Adrenal gland (tissue), 12 donors: ENCODE results near the gene RETN. TPM values are rescaled to one million over a fixed set of nuclear protein-coding genes. Genes with fewer than 3 reads are reported as not detected.

Experiments
- DNase-seq, 7 donors: peaks; one replicate each; pipeline ENCODE4 v3.0.0-alpha.2; 2019 to 2020
- H3K27ac ChIP-seq, 5 donors: fragments of 200-600 bp; sonication (generic) in 4 of 5; 1 replicate in 3 of 5; 2 replicates in 2 of 5; pipeline versions ENCODE4 v1.5.1 to v1.8.0; 2016 to 2020; ENCODE audit warnings: mild to moderate bottlenecking in 1 of 5
- H3K27me3 ChIP-seq: fragments of 200-600 bp; 2 replicates; pipeline ENCODE4 v1.8.0; 2021
- H3K36me3 ChIP-seq, 2 donors: fragments of 200-600 bp; replicated peaks in 1 of 2; 1 replicate in 1 of 2; 2 replicates in 1 of 2; pipeline versions ENCODE4 v1.5.1 to v1.8.0; 2018 to 2022
- H3K4me1 ChIP-seq, 2 donors: fragments of 200-600 bp; replicated peaks in 1 of 2; 1 replicate in 1 of 2; 2 replicates in 1 of 2; pipeline versions ENCODE4 v1.5.1 to v1.8.0; 2018 to 2021
- H3K4me3 ChIP-seq, 4 donors: fragments of 200-600 bp; sonication (generic) in 3 of 4; one replicate each; pipeline ENCODE4 v1.5.1; 2016 to 2018
- H3K9me3 ChIP-seq, 3 donors: fragments of 200-600 bp; sonication (generic) in 1 of 3; replicated peaks in 1 of 3; 1 replicate in 2 of 3; 2 replicates in 1 of 3; pipeline versions ENCODE4 v1.5.1 to v1.8.0; 2016 to 2021
- CTCF ChIP-seq, 6 experiments: fragments of 450-650 bp in 4 of 6; fragments of 200-600 bp in 2 of 6; sonication (generic) in 1 of 6; IDR thresholded peaks; 1 replicate in 5 of 6; 2 replicates in 1 of 6; pipeline versions ENCODE4 v1.5.1 to v1.8.0; 2016 to 2021; ENCODE audit warnings: antibody characterized with exemption in 6 of 6, mild to moderate bottlenecking in 2 of 6, moderate library complexity in 1 of 6
- POLR2A ChIP-seq, 2 donors: fragments of 450-650 bp; IDR thresholded peaks; one replicate each; pipeline ENCODE4 v1.6.1; 2017; ENCODE audit warnings: antibody characterized with exemption in 2 of 2, mild to moderate bottlenecking in 2 of 2, moderate library complexity in 1 of 2
- WGBS, 4 donors: extraction: QIAGEN DNeasy Blood & Tissue Kit in 2 of 4; methylation state at CpG; one replicate each; pipeline versions ENCODE4 v1.1.5 to v1.1.7; 2013 to 2017; 5-methylcytosine and 5-hydroxymethylcytosine counted together
- intact Hi-C, 2 donors: fragments of 100-400 bp; cut with DNase I; formaldehyde crosslinking; loops; one replicate each; pipeline versions ENCODE4 v1.14.1 to v1.15.0; 2022 to 2023
- polyA plus RNA-seq, 3 donors: library from polyadenylated mRNA; stranded (reverse); fragments of 200-250 nt in 2 of 3; fragments of 350-450 nt in 1 of 3; fragmentation: Illumina TruSeq in 1 of 3; extraction: RNeasy Lipid Tissue Mini Kit (QIAGEN cat#74804) in 1 of 3; gene quantifications; one replicate each; pipeline ENCODE4 v1.2.3, GENCODE V29; 2013 to 2014
- total RNA-seq, 9 donors: library from RNA; depleted of rRNA in 4 of 9; stranded (reverse); fragments of >200 nt in 4 of 9; fragments of 120-200 nt in 1 of 9; fragmentation: NEBNext Ultra II Directional in 1 of 9; extraction: Animal tissue kit (Norgen Biotek cat#: 25700) in 1 of 9; gene quantifications; one replicate each; pipeline versions ENCODE4 v1.1.0 to v1.2.4, GENCODE V29; 2013 to 2023
- donor health status: healthy with polysubstance abuse.
- donor health status: Bipolar disorder and iron deficiency.
- donor health status: DM: yes; HTN: yes; CAD: no.
- donor health status: DM: no; HTN: no; CAD: no.
- donor health status: DM: no; HTN: no; CAD: no.
- donor health status: DM: yes; HTN: yes; CAD: no.

Gene RETN
- total and polyA plus RNA-seq, 12 donors = 0.54 to 42.9 (median 0.78) TPM; not detected in 5

DNA sequence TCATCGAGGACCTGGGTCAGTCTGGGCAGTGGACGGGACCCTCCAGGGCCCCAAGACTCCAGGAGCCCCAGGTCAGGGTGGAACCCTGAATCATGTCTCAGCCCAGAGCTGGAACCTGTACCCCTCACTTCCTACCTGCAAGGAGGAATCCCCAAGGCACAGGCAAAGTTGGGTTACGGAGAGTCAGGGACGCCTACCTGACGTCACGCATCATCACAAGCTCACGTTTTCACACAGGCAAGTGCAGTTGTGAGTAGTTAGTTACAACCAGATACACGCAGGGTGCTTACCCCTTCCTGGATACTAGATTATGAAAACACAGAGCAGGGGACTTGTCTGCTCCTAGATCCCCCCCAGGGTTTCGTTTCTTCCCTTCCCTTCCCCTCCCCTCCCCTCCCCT, 1.9 kb downstream of the RETN start:
- DNase-seq = no peak
- no peak for TF ChIP-seq POLR2A (IDR thresholded peaks at IDR 0.05)
- TF ChIP-seq CTCF (IDR thresholded peaks at IDR 0.05) = no peak
- H3K4me1 ChIP-seq = no peaks in the 10 kb centered on the region
- no peaks in the 10 kb centered on the region for H3K36me3 ChIP-seq
- no peaks in the 10 kb centered on the region for H3K9me3 ChIP-seq
- peaks cover 9% of the 10 kb centered on the region for H3K27me3 ChIP-seq
- intact Hi-C loops = loop anchor here in 1 of 2 donors (10.0 kb wide), 1 partner anchor 316 kb away; no protein-coding TSS in a partner anchor
- no peak overlapping the region for H3K4me3 ChIP-seq
- WGBS, 4 donors = 21 to 29% (median 25%) methylated on average over 4 to 9 of the region's 9 CpGs
- H3K27ac ChIP-seq = no peak overlapping the region

GRCh38 chr19:7672522-7672921, 3.7 kb downstream of the RETN start:
- 32 to 67% (median 47%) methylated on average over 8 to 9 of the region's 9 CpGs for WGBS, 4 donors
- H3K4me1 ChIP-seq = no peaks in the 10 kb centered on the region
- H3K27me3 ChIP-seq = peaks cover 9% of the 10 kb centered on the region
- H3K9me3 ChIP-seq = no peaks in the 10 kb centered on the region
- H3K27ac ChIP-seq = no peak overlapping the region
- no peak for DNase-seq
- intact Hi-C loops = loop anchor here in 1 of 2 donors (10.0 kb wide), 1 partner anchor 318 kb away; no protein-coding TSS in a partner anchor
- no peak overlapping the region for H3K4me3 ChIP-seq
- H3K36me3 ChIP-seq = no peaks in the 10 kb centered on the region
- TF ChIP-seq CTCF (IDR thresholded peaks at IDR 0.05) (no peak), POLR2A (IDR thresholded peaks at IDR 0.05) (no peak)

DNA sequence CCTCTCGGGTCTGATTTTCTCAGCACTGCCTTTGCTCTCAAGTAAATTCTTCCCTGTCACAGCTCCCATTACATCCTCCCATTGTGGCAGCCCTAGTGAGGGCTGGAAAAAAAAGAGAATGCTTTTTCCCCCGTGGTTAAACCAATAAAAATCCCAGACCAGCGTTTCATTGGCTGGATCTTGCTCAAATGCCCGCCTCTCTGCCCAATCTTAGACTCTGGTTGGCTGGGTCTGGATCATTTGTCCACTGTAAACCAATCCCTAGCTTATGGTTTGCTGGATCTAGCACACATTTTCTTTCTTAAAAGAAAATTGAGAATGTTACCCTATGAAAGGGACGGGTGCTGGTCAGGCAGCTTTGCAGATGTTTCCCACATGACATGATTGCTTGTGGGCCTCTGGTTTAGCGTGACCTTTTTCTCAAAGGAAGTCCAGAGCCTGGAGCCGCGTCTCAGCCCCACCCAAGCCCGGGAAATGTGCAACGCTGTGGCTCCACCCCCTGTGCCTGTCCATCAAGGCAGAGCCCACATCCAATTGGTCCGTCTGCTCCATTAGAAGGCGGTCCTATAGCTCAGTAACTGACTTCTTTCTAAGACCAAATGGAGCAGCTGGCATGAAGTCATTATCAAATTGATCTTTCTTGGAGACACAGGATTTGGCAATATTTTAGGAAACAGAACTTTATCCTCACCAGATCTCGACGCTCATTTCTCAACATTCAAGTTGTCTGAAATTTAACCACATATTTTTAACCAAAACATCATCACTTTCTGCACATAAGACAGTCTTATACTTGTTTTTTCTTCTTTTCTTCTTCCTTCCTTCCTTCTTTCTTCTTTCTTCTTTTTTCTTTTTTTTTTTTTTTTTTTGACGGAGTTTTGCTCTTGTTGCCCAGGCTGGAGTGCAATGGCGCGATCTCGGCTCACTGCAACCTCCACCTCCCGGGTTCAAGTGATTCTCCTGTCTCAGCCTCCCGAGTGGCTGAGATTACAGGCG, 5.5 kb downstream of the RETN start:
- no peak overlapping the region for H3K4me3 ChIP-seq
- no peaks in the 10 kb centered on the region for H3K9me3 ChIP-seq
- intact Hi-C loops = loop anchor here (5.0 to 10.0 kb wide), 2 partner anchors 107 to 320 kb away; no protein-coding TSS in a partner anchor
- peaks cover 4% of the 10 kb centered on the region for H3K27me3 ChIP-seq
- peak; percentile 43 to 72 (median 65) for DNase-seq
- no peak overlapping the region for H3K27ac ChIP-seq
- WGBS, 4 donors = 53 to 74% (median 56%) methylated on average over 17 to 21 of the region's 21 CpGs
- TF ChIP-seq CTCF (IDR thresholded peaks at IDR 0.05) (no peak), POLR2A (IDR thresholded peaks at IDR 0.05) (no peak)
- no peaks in the 10 kb centered on the region for H3K4me1 ChIP-seq
- no peaks in the 10 kb centered on the region for H3K36me3 ChIP-seq

GRCh38 chr19:7676376-7676775, 7.5 kb downstream of the RETN start:
- 27 to 46% (median 34%) methylated on average over 7 of the region's 7 CpGs for WGBS, 4 donors
- no peak for DNase-seq
- TF ChIP-seq CTCF (IDR thresholded peaks at IDR 0.05) = no peak
- no peak for TF ChIP-seq POLR2A (IDR thresholded peaks at IDR 0.05)
- Histone ChIP-seq H3K27me3 (no peaks in the 10 kb centered on the region), H3K4me1 (peaks cover 0 to 2% of the 10 kb centered on the region in 2 donors), H3K9me3 (no peaks in the 10 kb centered on the region), H3K4me3 (no peak overlapping the region), H3K27ac (no peak overlapping the region), H3K36me3 (no peaks in the 10 kb centered on the region)
- intact Hi-C loops = loop anchor here (5.0 to 10.0 kb wide), 2 partner anchors 109 to 322 kb away; no protein-coding TSS in a partner anchor
